ENCODE measurements around the gene TMEM267.

The TMEM267 gene

DNA sequence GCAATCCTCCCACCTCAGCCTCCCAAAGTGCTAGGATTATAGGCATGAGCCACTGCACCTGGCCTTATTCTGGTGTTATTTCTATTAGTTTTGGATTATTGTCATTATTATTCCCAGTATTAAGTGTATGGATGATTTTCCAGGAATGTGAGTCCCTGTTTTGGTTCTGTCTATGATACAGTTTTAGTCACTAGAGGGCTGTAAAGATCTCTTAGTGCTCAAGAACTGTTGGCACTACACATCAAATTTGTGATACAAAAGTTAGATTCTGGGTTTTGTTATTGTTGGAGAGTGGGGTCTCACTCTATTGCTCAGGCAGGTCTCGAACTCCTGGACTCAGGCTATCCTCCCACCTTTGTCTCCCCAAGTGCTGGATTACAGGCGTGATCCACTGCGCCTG, 83.6 kb downstream of the TMEM267 start:
- H2BK12ac ChIP-seq (ENCODE audit: low read length), result no peak overlapping the region
- no peak overlapping the region for H4K91ac ChIP-seq (ENCODE audit: low read depth, low read length)
- H3K23ac ChIP-seq (ENCODE audit: low read length), result no peak overlapping the region
- DNase-seq, result no peak
- H3K4me2 ChIP-seq (ENCODE audit: low read length), result no peak overlapping the region
- H3K4me1 ChIP-seq (ENCODE audit: control insufficient read depth in 1 of 2, insufficient read depth in 2 of 2, low read length in 2 of 2), result no peaks in the 10 kb centered on the region
- no peaks in the 10 kb centered on the region for H3K79me2 ChIP-seq (ENCODE audit: control insufficient read depth, insufficient read depth, low read length, poor library complexity)
- H2BK120ac ChIP-seq (ENCODE audit: insufficient read depth, low read length, poor library complexity), result no peak overlapping the region
- H3K79me1 ChIP-seq (ENCODE audit: low read length), result no peaks in the 10 kb centered on the region
- no peak overlapping the region for H3K14ac ChIP-seq (ENCODE audit: low read length)
- no peak overlapping the region for H4K8ac ChIP-seq (ENCODE audit: low read depth, low read length)
- no peak overlapping the region for H2AK5ac ChIP-seq (ENCODE audit: low read length)
- no peak overlapping the region for H3K18ac ChIP-seq (ENCODE audit: low read length)
- no peak overlapping the region for H3K27ac ChIP-seq (ENCODE audit: low read depth, low read length)
- no CpG with 5 or more reads among the region's 3 CpGs for WGBS (ENCODE audit: extremely low coverage, insufficient coverage, insufficient read length)
- no peak overlapping the region for H3K4me3 ChIP-seq (ENCODE audit: low read depth, low read length)
- H3K36me3 ChIP-seq (ENCODE audit: control insufficient read depth in 1 of 2, insufficient read depth in 2 of 2, low read length in 2 of 2), result no peaks in the 10 kb centered on the region
- H2AFZ ChIP-seq (ENCODE audit: insufficient read depth, low read length, poor library complexity), result no peak overlapping the region
- H2BK5ac ChIP-seq (ENCODE audit: low read depth, low read length, poor library complexity), result no peak overlapping the region
- H3K9ac ChIP-seq (ENCODE audit: low read length), result no peak overlapping the region
- H3K27me3 ChIP-seq (ENCODE audit: insufficient read depth, low read length), result no peaks in the 10 kb centered on the region
- H4K12ac ChIP-seq (ENCODE audit: low read depth, low read length), result no peak overlapping the region
- peaks cover 2% of the 10 kb centered on the region for H3K9me3 ChIP-seq (ENCODE audit: insufficient read depth, low read depth, low read length)
- H3K4ac ChIP-seq (ENCODE audit: low read depth, low read length), result no peak overlapping the region

DNA sequence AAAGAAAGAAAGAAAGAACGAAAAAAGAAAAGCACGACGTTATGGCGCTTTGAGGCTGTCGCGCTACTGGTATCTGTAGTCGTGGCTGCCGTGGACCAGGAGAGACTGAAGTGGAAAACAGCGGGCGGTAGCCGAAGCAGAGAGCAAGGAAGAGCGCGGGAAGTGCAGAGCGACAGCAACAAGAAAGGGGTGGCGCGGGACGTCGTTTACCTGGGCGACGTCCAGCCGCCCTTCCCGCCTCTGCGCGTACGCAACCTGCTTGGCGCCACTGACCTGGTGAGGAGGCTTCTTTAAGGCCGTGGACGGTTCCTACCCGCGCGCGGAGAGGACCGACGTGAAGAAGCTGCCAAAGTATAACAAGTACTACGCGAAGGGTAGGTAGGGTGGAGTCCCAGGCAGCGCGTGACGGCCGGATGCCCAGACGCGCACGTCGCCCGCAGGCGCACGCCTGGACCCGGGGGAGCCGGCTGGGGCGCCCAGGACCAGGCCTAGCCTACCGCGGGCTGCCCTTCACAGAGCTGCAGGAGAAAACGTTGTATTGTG, 86.8 kb downstream of the TMEM267 start:
- H3K36me3 ChIP-seq (ENCODE audit: control insufficient read depth in 1 of 2, insufficient read depth in 2 of 2, low read length in 2 of 2), result no peaks in the 10 kb centered on the region
- H2BK120ac ChIP-seq (ENCODE audit: insufficient read depth, low read length, poor library complexity), result no peak overlapping the region
- peak; percentile 30 to 66 for DNase-seq
- no peak overlapping the region for H2BK5ac ChIP-seq (ENCODE audit: low read depth, low read length, poor library complexity)
- no peak overlapping the region for H4K8ac ChIP-seq (ENCODE audit: low read depth, low read length)
- H3K27ac ChIP-seq (ENCODE audit: low read depth, low read length), result no peak overlapping the region
- H3K79me1 ChIP-seq (ENCODE audit: low read length), result no peaks in the 10 kb centered on the region
- WGBS (ENCODE audit: extremely low coverage, insufficient coverage, insufficient read length), result no CpG with 5 or more reads among the region's 53 CpGs
- no peak overlapping the region for H3K4me3 ChIP-seq (ENCODE audit: low read depth, low read length)
- no peak overlapping the region for H3K23ac ChIP-seq (ENCODE audit: low read length)
- peaks cover 2% of the 10 kb centered on the region for H3K9me3 ChIP-seq (ENCODE audit: insufficient read depth, low read depth, low read length)
- H4K91ac ChIP-seq (ENCODE audit: low read depth, low read length), result no peak overlapping the region
- no peak overlapping the region for H2AK5ac ChIP-seq (ENCODE audit: low read length)
- H3K4ac ChIP-seq (ENCODE audit: low read depth, low read length), result no peak overlapping the region
- no peaks in the 10 kb centered on the region for H3K79me2 ChIP-seq (ENCODE audit: control insufficient read depth, insufficient read depth, low read length, poor library complexity)
- H2BK12ac ChIP-seq (ENCODE audit: low read length), result no peak overlapping the region
- peak overlapping the region; percentile 30 for H3K9ac ChIP-seq (ENCODE audit: low read length)
- H3K14ac ChIP-seq (ENCODE audit: low read length), result no peak overlapping the region
- H3K18ac ChIP-seq (ENCODE audit: low read length), result no peak overlapping the region
- H2AFZ ChIP-seq (ENCODE audit: insufficient read depth, low read length, poor library complexity), result no peak overlapping the region
- no peak overlapping the region for H4K12ac ChIP-seq (ENCODE audit: low read depth, low read length)
- H3K4me1 ChIP-seq (ENCODE audit: control insufficient read depth in 1 of 2, insufficient read depth in 2 of 2, low read length in 2 of 2), result no peaks in the 10 kb centered on the region
- no peaks in the 10 kb centered on the region for H3K27me3 ChIP-seq (ENCODE audit: insufficient read depth, low read length)
- H3K4me2 ChIP-seq (ENCODE audit: low read length), result no peak overlapping the region

Data from trophoblast cell (in vitro differentiated cells and primary cell).